Stomach (tissue), 9 donors: ENCODE results near the gene KCNIP4. TPM values are rescaled to one million over a fixed set of nuclear protein-coding genes. Genes with fewer than 3 reads are reported as not detected.

Experiments
- DNase-seq, 2 donors: peaks; one replicate each; pipeline versions ENCODE4 v3.0.0 to v3.0.0-alpha.2; 2013 to 2019
- H3K27ac ChIP-seq, 5 donors: fragments of 200-600 bp in 4 of 5; sonication (generic) in 4 of 5; one replicate each; pipeline ENCODE4 v1.5.1; 2013 to 2019; ENCODE audit warnings: mild to moderate bottlenecking in 1 of 5, moderate library complexity in 1 of 5
- H3K27me3 ChIP-seq, 3 donors: fragments of 200-600 bp; sonication (generic); one replicate each; pipeline ENCODE4 v1.5.1; 2017 to 2019; ENCODE audit warnings: mixed run types in 1 of 3
- H3K36me3 ChIP-seq, 4 donors: fragments of 200-600 bp; sonication (generic); 1 replicate in 3 of 4; 2 replicates in 1 of 4; pipeline ENCODE4 v1.5.1; 2016 to 2019
- H3K4me1 ChIP-seq, 4 donors: fragments of 200-600 bp; sonication (generic); one replicate each; pipeline ENCODE4 v1.5.1; 2016 to 2019
- H3K4me3 ChIP-seq, 4 donors: fragments of 200-600 bp; sonication (generic) in 3 of 4; one replicate each; pipeline ENCODE4 v1.5.1; 2016 to 2019; ENCODE audit warnings: mild to moderate bottlenecking in 1 of 4
- H3K9me3 ChIP-seq, 4 donors: fragments of 200-600 bp; sonication (generic); one replicate each; pipeline ENCODE4 v1.5.1; 2016 to 2019
- EP300 ChIP-seq: sonication (generic); formaldehyde crosslinking; IDR thresholded peaks from one replicate; pipeline ENCODE4 v1.6.1; 2017; ENCODE audit warnings: antibody characterized with exemption
- POLR2A ChIP-seq, 4 donors: fragments of 450-650 bp; IDR thresholded peaks; one replicate each; pipeline ENCODE4 v1.6.1; 2016; ENCODE audit warnings: antibody characterized with exemption in 4 of 4, control low read depth in 2 of 4, mild to moderate bottlenecking in 1 of 4, moderate library complexity in 1 of 4
- POLR2AphosphoS5 ChIP-seq, 3 donors: sonication (generic); formaldehyde crosslinking; IDR thresholded peaks; one replicate each; pipeline ENCODE4 v1.6.1; 2016; ENCODE audit warnings: antibody characterized with exemption in 3 of 3
- WGBS, 5 donors: extraction: QIAGEN DNeasy Blood & Tissue Kit in 3 of 5; methylation state at CpG; one replicate each; pipeline versions ENCODE4 v1.1.5 to v1.1.7; 2013 to 2018; 5-methylcytosine and 5-hydroxymethylcytosine counted together
- intact Hi-C: fragments of 100-400 bp; cut with DNase I; formaldehyde crosslinking; loops from one replicate; pipeline ENCODE4 v1.15.1; 2023; ENCODE audit warnings: low total_unique reads
- polyA plus RNA-seq, 3 donors: library from polyadenylated mRNA; stranded (reverse); fragments of 200-250 nt; gene quantifications; one replicate each; pipeline ENCODE4 v1.2.3, GENCODE V29; 2013
- total RNA-seq, 5 donors: library from RNA; depleted of rRNA; stranded (reverse); fragments of >200 nt; gene quantifications; one replicate each; pipeline versions ENCODE4 v1.1.0 to v1.2.3, GENCODE V29; 2014 to 2016
- TF ChIP-seq, protein P1 (sequence below), 7 experiments: fragments of 450-650 bp in 4 of 7; fragments of 200-600 bp in 3 of 7; sonication (generic) in 3 of 7; IDR thresholded peaks; one replicate each; pipeline ENCODE4 v1.5.1; 2016 to 2019; ENCODE audit warnings: antibody characterized with exemption in 7 of 7, control low read depth in 2 of 7, mild to moderate bottlenecking in 1 of 7
- donor health status: healthy with polysubstance abuse.
- donor health status: Bipolar disorder and iron deficiency.
- donor health status: healthy.

KCNIP4 gene
- total and polyA plus RNA-seq, 8 donors = 0.23 to 1.8 (median 1.3) TPM; not detected in 4

DNA sequence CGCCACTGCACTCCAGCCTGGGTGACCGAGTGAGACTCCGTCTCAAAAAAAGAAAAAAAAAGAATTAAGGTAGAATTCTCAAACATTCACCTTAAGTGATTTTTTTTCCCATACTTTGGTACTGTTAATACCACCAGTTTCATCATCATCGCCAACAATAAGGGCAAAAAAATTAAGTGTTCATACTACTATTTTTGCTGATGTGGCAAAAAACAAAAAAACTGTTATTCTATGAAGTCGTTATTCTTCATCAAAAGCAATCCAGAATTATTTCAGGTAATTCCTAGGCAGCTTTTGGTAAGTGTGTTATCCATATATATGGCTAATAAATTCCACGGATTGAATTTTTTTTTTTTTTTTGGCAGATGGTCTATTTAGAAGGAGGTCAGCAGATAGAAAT, 85.7 kb downstream of the KCNIP4 start:
- no peak for DNase-seq
- Histone ChIP-seq H3K9me3 (no peaks in the 10 kb centered on the region), H3K27ac (no peak overlapping the region), H3K4me3 (no peak overlapping the region), H3K27me3 (no peaks in the 10 kb centered on the region), H3K4me1 (no peaks in the 10 kb centered on the region), H3K36me3 (no peaks in the 10 kb centered on the region)
- no peak for TF ChIP-seq POLR2AphosphoS5 (IDR thresholded peaks at IDR 0.05)
- no peak for TF ChIP-seq POLR2A (IDR thresholded peaks at IDR 0.05)
- TF ChIP-seq, protein P1, sequence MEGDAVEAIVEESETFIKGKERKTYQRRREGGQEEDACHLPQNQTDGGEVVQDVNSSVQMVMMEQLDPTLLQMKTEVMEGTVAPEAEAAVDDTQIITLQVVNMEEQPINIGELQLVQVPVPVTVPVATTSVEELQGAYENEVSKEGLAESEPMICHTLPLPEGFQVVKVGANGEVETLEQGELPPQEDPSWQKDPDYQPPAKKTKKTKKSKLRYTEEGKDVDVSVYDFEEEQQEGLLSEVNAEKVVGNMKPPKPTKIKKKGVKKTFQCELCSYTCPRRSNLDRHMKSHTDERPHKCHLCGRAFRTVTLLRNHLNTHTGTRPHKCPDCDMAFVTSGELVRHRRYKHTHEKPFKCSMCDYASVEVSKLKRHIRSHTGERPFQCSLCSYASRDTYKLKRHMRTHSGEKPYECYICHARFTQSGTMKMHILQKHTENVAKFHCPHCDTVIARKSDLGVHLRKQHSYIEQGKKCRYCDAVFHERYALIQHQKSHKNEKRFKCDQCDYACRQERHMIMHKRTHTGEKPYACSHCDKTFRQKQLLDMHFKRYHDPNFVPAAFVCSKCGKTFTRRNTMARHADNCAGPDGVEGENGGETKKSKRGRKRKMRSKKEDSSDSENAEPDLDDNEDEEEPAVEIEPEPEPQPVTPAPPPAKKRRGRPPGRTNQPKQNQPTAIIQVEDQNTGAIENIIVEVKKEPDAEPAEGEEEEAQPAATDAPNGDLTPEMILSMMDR (IDR thresholded peaks at IDR 0.05) = no peak
- no peak for TF ChIP-seq EP300
- intact Hi-C loops = no loop called here
- whole genome bisulfite sequencing, 5 donors = 84 to 89% (median 88%) methylated on average over 3 to 6 of the region's 6 CpGs

- Histone ChIP-seq H3K9me3 (no peaks in the 10 kb centered on the region), H3K36me3 (no peaks in the 10 kb centered on the region), H3K4me1 (no peaks in the 10 kb centered on the region), H3K27ac (no peak overlapping the region), H3K4me3 (no peak overlapping the region), H3K27me3 (no peaks in the 10 kb centered on the region)
- intact Hi-C loops = no loop called here
- WGBS, 5 donors = 73 to 81% (median 77%) methylated on average over 3 of the region's 3 CpGs
- DNase-seq = no peak
- TF ChIP-seq EP300 (no peak), POLR2A (IDR thresholded peaks at IDR 0.05) (no peak), POLR2AphosphoS5 (IDR thresholded peaks at IDR 0.05) (no peak)
- TF ChIP-seq, protein P1 (IDR thresholded peaks at IDR 0.05) = no peak
Measured at GRCh38 chr4:21858971-21859370, 89.6 kb downstream of the KCNIP4 start.

GRCh38 chr4:21856754-21857153, 91.8 kb downstream of the KCNIP4 start:
- no peak for DNase-seq
- no peak for TF ChIP-seq POLR2AphosphoS5 (IDR thresholded peaks at IDR 0.05)
- no peak for TF ChIP-seq POLR2A (IDR thresholded peaks at IDR 0.05)
- TF ChIP-seq, protein P1 (IDR thresholded peaks at IDR 0.05) = no peak
- no peak for TF ChIP-seq EP300
- no peaks in the 10 kb centered on the region for H3K4me1 ChIP-seq
- intact Hi-C loops = no loop called here
- WGBS, 5 donors = 60 to 85% (median 80%) methylated on average over 2 of the region's 2 CpGs
- H3K27ac ChIP-seq = no peak overlapping the region
- H3K36me3 ChIP-seq = no peaks in the 10 kb centered on the region
- no peaks in the 10 kb centered on the region for H3K9me3 ChIP-seq
- H3K4me3 ChIP-seq = no peak overlapping the region
- no peaks in the 10 kb centered on the region for H3K27me3 ChIP-seq

GRCh38 chr4:21856301-21856700, 92.3 kb downstream of the KCNIP4 start:
- intact Hi-C loops = no loop called here
- no peak overlapping the region for H3K27ac ChIP-seq
- no peaks in the 10 kb centered on the region for H3K36me3 ChIP-seq
- H3K27me3 ChIP-seq = no peaks in the 10 kb centered on the region
- 63 to 76% (median 71%) methylated on average over 5 to 6 of the region's 6 CpGs for WGBS, 5 donors
- DNase-seq = no peak
- TF ChIP-seq, protein P1 (IDR thresholded peaks at IDR 0.05) = no peak
- TF ChIP-seq POLR2AphosphoS5 (IDR thresholded peaks at IDR 0.05) (no peak), EP300 (no peak), POLR2A (IDR thresholded peaks at IDR 0.05) (no peak)
- no peaks in the 10 kb centered on the region for H3K4me1 ChIP-seq
- no peak overlapping the region for H3K4me3 ChIP-seq
- no peaks in the 10 kb centered on the region for H3K9me3 ChIP-seq
